Keratinocyte (primary cell): ENCODE measurements around the gene BCL2L1.

ENCODE experiments used
- EZH2 ChIP-seq: IDR thresholded peaks from one replicate; pipeline ENCODE4 v1.6.1; 2012; ENCODE audit warnings: inconsistent platforms, mild to moderate bottlenecking, low read length, moderate library complexity
- TF ChIP-seq, protein P1 (sequence below), 3 experiments: IDR thresholded peaks in 1 of 3; conservative IDR thresholded peaks in 1 of 3; optimal IDR thresholded peaks in 1 of 3; 2 replicates in 2 of 3; 3 replicates in 1 of 3; pipeline versions ENCODE3 to v1.5.1; 2011; ENCODE audit warnings: low read length in 3 of 3, mild to moderate bottlenecking in 3 of 3, moderate library complexity in 2 of 3, control low read depth in 1 of 3, inconsistent platforms in 1 of 3; ENCODE audit not compliant: insufficient read depth in 2 of 3; ENCODE audit errors: extremely low read depth in 1 of 3

DNA sequence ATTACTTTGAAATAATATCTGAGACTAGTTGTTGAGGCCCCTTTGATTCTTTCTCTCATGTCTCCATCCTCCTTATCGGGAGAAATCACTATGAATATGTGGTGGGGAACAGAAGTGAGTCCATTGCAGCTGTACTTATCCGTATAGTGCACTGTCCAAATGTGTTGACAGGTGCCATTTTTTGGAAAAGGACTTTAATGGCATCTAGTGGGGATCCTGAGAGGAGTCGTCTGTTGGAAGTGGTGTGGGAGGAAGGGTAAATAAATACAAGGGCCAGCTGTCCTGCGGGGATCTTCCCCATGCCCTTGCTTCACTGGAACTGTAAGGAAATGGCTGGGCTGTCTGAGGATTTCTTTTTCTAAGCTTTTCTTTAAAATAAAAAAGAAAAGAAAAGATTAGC, 35.9 kb upstream of the BCL2L1 start:
- TF ChIP-seq, protein P1, sequence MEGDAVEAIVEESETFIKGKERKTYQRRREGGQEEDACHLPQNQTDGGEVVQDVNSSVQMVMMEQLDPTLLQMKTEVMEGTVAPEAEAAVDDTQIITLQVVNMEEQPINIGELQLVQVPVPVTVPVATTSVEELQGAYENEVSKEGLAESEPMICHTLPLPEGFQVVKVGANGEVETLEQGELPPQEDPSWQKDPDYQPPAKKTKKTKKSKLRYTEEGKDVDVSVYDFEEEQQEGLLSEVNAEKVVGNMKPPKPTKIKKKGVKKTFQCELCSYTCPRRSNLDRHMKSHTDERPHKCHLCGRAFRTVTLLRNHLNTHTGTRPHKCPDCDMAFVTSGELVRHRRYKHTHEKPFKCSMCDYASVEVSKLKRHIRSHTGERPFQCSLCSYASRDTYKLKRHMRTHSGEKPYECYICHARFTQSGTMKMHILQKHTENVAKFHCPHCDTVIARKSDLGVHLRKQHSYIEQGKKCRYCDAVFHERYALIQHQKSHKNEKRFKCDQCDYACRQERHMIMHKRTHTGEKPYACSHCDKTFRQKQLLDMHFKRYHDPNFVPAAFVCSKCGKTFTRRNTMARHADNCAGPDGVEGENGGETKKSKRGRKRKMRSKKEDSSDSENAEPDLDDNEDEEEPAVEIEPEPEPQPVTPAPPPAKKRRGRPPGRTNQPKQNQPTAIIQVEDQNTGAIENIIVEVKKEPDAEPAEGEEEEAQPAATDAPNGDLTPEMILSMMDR (optimal IDR thresholded peaks at IDR 0.05 in 1 of 3, IDR thresholded peaks at IDR 0.05 in 1 of 3, conservative IDR thresholded peaks at IDR 0.05 in 1 of 3; ENCODE audit: extremely low read depth in 1 of 3, insufficient read depth in 2 of 3, low read length in 3 of 3): no peak
- no peak for TF ChIP-seq EZH2
